Renal pelvis (tissue), 4 donors: ENCODE measurements around the gene ABAT. TPM values are rescaled to one million over a fixed set of nuclear protein-coding genes. Genes with fewer than 3 reads are reported as not detected.
"Not testable (repeated sequence)": the region's sequence is repeated elsewhere in the genome, so short reads cannot be mapped to it uniquely, and the experiment has no call there.

Experiments used
- DNase-seq: peaks from one replicate; pipeline ENCODE4 v3.0.0-alpha.2; 2013
- polyA plus RNA-seq, 3 donors: library from polyadenylated mRNA; unstranded; fragments of 120-200 nt; gene quantifications; one replicate each; pipeline ENCODE4 v1.2.1, GENCODE V29; 2013; ENCODE audit not compliant: insufficient read length in 3 of 3

The ABAT gene
- polyA plus RNA-seq, 3 donors = 61.1 to 79.8 (median 66.7) TPM

DNA sequence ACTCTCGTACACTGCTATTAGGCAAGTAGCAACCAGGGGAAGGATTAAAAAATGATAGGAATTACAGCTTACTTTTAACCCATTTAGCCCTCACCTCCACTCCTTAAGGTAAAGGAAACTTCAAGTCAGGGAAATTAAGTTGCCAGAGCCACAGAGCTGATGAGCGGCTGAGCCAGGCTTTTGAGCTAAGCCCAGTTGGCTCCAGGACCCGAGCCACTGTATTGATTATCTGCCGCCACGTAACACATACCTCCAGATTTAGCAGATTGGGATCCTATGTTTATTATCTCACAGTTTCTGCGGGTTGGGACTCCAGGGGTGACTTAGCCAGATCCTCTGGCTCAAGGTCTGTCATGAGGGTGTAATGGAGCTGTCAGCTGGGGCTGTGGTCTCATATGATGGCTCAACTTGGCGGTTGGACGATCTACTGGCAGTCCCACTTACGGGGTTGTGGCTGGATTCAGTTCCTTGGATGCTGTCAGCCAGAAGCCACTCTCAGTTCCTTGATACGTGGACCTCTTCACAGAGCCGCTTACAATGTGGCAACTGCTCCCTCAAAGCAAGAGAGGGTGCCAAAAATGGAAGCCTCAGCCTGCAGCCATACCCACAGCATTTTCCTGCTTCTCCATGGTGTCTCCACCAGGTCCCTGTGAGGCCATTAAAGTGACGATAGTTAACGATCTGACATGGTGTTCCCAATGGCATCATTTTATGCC is 65.7 kb downstream of the ABAT start:
- DNase-seq = no peak

DNA sequence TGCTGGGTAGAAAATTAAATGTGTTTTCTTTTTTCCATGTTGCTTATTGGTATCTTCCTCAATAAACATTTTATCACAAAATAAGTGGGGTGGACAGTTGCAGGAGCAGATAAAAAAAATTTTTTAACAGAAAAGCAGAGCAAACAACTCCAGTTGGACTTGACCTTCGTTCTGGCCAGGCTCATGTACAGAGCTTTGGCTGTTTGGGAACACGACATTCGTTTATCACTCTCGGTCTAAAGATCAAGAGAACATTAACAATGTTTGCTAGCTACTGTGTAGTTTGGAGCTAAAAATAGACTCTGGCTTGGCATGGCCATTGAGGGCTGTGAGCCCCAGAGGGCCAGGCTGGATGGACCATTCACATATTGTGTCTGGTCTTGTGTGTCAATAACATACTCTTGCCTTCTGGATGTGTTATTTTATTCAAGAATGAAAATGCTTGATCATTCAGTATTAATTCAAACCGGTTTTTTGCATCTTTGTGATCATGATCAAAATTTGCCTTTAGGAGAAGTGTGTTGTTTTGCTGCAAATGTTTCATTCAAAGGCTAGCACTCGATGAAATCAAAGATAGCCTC is 66.4 kb downstream of the ABAT start:
- no peak for DNase-seq

DNA sequence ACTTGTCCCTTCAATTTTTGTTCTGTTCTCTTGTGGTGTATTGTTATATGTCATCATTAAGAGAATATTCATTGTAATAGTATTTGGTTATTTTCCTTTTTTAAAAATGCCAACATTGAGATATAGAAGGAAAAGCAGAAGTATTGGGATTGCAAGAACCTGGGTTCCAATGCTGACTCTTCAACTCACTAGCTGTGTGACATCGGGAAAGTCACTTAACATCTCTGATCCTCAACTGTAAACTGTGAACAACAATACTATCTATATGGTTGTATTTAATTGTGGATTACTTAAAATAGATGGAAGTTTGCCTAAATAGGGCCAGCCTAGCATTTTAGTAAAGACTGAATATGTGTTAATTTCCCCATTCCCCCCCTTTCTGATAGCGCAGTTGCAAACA is 67.2 kb downstream of the ABAT start:
- no peak for DNase-seq

DNA sequence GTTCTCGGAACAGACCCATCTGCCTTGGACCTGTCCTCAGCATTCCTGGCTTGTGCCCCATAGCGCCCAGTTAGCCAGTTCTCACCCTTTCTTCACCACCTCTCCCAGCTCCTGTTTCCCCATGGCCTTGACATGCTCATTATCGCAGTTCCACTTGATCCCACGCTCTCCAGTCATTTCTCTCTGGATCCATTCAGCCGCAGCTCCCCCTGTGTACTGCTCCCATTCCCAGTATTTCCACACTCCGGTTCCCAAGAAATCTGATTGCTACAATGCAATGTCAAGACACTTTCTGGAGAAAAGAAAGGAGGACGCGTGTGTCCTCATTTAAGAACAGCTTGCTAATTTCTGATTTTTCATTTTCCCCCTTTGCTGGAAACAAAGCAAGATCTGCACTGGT is 67.7 kb downstream of the ABAT start:
- DNase-seq = no peak

DNA sequence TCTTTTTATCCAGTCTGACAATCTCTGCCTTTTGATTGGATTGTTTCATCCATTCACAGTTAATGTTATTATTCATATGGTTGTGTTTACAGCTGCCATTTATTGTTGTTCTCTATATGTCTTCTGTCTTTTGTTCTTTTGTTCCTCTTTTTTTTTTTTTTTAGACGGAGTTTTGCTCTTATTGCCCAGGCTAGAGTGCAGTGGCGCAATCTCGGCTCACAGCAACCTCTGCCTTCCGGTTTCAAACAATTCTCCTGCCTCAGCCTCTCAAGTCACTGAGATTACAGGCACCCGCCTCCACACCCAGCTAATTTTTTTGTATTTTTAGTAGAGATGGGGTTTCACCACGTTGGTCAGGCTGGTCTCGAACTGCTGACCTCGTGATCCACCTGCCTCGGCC is 74.5 kb downstream of the ABAT start:
- DNase-seq = not testable (repeated sequence)

DNA sequence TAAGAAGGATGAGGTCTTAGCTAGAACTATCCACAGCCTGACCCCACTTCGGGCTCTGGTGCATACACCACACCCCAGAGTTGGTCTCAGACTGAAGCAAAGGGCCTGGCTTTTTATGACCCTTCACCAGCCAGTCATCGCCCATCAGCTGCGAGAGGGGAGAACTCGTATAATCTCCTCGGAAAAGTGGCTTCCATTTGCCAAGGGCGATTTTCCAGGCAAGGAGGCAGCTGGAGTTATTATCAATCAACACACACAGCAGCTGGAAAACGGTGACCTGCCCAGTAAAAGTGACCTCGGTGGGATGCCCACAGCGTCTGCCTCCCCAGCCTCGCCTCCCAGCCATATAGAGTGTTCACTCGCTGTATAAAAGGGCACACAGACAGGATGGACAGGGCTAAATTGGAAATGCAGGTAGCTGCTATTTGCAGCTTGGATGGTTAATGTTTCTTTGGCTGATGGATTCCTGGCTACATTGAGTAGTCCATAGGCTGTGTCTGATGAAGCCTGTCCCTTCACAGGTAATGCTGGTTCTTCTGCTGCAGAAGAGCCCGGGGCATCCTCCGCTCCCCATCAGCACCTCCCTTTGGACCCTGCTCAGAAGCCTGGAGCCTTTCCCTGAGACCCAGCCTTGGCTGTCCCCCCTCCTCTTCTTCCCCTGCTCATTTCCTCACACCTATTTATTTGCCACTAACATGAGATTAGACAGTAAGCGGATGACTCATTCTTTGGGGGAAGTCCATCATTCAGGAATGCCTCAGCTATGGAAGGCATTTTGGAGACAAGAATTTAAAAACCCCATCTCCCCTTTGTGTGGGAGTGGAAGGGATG is 77.3 kb downstream of the ABAT start:
- DNase-seq = no peak

DNA sequence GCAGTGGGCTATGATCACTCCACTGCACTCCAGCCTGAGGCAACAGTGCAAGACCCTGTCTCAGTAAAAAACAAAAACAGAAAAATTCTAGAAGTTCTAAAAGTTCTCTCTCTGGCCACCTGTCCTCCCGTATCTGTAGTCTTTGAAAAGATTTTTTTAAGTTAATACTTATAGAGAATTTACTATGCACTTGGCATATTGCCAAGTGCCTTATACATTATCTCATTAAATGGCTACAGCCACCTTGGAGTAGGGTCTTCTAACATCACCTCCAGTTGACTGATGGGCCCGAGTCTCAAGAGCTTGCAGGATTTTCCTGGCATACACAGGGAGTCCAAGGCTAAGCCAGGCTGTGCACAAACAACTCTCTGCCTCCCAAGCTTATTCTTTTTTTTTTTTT is 78.3 kb downstream of the ABAT start:
- no peak for DNase-seq

DNA sequence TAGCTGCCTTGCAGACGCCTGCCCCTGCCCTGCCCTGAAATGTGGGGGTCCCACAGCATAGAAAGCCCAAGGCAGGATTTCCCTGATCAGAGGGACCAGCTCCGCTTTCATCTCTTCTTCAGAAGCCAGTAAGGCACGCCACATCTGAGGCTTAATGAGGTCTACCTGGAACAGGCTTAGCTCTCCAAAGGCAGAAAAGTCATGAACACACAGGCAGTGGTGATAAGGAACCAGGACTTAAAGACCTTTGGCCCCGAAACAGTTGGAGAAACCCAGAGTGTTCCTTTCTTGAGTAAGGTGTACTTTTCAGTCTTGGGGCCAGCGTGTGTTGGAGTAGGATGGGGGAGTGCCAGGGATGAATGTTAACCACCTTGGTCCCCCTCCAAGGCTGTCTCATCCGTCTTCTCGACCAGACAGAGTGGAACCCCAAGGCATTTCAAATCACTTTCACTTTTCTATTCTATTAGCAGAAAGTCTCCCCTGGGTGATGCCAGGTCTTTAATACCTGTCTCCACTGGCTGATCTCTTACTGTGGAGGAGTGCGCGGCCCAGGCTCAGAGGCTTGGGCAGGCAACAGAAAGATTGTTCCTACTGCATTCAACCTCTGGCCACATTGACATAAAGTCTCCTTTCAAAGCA is 79.1 kb downstream of the ABAT start:
- no peak for DNase-seq

DNA sequence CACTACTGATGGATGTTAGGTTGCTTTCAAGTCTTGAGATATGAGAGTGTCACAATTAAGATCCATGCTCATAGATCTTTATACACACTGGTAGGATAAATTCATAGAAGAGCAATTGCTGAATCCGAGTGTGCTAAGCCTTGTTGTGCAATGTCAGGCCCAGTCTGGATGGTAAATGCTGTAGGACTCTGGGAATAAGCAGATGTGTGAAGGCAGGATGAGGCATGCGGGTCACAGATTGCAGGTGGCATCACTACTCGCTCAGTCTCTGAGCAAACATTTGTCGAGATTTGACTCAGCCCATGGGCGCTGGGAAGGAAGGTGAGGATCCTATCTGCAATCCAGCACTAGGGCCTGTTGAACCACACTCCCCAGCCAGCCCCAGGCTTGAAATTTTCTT is 82.3 kb downstream of the ABAT start:
- no peak for DNase-seq

DNA sequence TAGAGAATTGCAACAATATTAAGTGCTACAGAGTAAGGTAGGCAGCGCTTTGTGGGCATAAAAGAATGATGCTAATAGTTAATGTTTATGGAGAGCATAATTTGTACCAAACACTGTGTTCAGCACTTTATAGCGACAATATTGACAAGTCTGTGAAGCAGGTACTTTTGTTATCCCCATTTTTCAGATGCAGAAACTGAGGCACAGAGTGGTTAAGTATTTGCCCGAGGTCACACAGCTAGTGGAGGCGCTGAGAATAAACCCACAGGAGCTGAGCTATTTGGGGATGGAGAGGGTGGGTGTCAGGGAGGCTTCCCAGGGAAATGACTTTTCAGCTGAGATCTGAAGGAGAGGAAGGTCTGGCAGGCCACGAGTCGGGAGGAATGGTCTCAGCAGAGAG is 83.6 kb downstream of the ABAT start:
- DNase-seq = no peak

DNA sequence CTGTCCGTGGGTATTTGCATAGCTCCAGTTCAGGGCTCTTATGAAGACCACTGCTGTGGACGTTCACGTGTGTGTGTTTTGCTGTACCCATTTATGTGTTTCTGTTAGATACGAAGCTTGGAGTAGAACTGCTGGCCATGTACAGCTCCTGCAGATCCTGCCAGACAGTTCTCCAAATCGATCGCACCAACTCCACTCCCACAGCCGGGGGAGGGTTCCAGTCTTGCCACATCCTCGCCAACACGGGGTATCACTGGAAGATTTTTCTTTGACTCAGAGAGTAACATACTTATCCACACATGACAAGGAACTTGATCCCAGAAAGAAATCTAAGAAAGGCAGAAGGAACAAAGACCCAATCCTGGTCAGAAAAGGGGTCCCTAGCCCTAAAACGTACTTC is 85.6 kb downstream of the ABAT start:
- no peak for DNase-seq

DNA sequence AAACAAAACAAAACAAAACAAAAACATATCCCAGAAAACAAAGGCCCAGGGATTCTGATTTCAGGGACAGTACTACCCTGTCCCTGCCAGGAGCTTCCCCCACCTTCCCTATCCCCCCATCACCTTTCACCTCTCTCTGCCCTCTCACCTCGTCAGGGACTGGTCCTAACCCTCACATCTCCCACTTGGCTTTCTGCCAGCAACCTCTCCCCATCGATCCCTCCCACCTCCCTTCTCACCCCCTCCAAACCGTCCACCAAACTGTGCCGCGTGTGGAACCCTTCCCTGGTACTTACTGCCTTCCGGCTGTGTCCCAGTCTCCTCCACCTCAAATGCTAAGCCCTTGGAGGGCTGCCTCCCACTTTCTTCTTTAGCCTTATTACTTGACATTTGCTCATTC is 86.7 kb downstream of the ABAT start:
- no peak for DNase-seq

DNA sequence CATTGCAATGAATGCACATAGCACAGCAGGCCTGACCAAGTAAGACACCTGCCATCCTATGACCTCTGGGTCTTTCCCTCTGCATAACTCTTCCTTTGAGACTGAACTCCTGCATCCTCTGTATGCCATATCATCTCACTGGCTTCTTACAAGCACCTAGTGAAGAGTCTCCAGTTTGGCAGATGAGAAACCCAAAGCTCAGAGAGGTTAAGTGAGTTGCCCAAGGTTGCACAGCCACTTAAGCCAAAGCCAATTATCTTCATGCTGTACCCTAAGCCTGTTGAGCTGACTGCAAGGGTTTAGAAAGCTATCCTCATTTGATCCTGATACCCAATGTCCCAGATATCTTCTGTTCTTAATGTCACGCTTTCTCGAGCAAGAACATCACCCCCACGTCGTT is 87.8 kb downstream of the ABAT start:
- DNase-seq = no peak

DNA sequence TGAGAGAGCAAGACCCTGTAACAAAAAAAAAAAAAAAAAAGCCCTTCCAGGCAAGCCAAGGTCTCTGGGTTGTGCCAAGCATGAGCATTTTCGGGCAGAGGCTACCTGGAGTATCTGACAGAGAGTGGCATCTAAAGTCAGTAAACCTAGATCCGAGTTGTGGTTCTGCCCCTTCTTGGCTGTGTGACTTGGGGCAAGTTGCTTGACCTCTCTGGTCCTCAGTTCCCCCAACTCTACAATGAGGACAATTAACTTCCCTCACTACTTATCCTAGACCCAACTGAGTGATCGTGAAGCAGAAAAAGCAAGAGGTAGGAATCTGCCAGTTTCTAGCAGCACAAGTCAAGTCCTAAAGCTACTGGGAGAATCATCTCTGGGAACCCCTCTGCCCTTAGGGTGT is 88.7 kb downstream of the ABAT start:
- no peak for DNase-seq

DNA sequence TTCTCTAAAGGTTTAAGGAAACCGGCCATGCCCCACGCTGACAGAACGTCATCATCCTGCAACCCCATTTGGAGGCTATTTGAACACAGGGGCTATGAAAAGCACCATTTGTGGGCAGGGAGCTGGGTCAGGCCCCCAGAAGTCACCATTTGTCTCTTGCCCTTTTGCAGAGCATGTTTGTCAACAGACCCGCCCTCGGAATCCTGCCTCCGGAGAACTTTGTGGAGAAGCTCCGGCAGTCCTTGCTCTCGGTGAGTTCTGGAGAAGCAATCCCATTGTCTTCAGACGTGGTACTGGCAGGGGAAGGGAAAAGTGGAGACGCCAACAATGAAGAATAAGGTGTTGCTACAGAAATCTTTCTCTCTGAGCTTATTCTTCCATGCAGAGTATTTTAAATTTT is 89.5 kb downstream of the ABAT start:
- DNase-seq = no peak

DNA sequence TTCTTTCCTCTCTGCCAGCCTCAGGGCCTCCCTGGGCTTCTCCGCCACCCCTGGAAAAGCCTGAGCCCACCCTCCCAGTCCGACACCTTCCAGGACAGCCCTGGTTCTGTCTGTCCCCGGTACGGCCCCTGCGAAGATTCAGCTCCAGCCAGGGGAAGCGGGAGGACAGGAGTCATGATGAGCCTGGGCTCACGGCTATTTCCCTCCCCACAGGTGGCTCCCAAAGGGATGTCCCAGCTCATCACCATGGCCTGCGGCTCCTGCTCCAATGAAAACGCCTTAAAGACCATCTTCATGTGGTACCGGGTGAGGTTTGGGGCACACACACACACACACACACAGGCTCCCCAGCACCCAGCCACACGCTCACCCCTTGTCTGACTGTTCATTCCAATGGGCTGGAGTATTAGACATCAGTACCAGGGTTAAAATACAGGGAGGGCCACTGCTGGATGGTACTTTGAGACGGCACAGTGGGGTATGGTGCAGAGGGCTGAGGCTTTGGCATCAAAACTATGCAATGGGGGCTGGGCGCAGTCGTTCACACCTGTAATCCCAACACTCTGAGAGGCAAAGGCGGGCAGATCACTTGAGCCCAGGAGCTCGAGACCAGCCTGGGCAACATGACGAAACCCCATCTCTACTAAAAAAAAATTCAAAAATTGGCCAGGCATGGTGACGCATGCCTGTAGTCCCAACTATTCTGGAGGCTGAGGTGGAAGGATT is 90.3 kb downstream of the ABAT start:
- DNase-seq = no peak

DNA sequence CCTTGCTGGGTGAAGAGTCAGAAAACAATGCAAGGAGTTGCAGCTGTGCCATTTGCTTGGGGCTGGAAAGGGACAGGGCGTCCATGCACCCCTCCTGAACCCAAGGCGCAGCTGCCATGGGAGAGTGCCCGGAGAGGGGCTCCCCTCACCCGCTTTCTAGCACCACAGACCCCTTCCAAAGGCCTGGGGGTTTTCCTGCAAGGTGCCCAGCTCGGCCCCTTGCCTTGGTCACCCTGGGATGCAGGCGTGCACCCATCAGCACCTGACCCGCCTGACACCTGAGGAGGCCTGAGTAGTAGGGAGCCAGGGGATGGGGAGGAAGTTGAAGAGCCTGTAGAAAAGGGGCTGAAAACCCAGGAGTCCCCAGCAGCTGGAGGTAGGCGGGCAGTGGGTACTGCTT is 92.8 kb downstream of the ABAT start:
- DNase-seq = no peak

DNA sequence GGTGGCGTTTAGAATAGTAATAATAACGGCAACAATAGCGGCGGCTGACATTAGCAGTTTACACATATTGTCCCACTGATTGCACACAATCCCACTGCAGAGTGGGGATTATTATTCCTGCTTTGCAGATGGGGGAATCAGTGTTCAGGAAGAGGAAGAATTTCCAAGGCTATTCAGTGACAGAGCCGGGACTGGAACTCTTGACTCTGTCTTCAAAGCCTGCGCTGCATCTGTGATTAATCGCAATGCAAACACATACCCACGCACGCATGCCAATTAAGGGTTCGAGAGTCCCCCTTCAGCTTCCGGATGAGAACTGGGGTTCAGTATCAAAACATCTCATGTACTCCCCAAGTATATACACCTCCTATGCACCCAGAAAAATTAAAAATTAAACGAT is 93.9 kb downstream of the ABAT start:
- no peak for DNase-seq

DNA sequence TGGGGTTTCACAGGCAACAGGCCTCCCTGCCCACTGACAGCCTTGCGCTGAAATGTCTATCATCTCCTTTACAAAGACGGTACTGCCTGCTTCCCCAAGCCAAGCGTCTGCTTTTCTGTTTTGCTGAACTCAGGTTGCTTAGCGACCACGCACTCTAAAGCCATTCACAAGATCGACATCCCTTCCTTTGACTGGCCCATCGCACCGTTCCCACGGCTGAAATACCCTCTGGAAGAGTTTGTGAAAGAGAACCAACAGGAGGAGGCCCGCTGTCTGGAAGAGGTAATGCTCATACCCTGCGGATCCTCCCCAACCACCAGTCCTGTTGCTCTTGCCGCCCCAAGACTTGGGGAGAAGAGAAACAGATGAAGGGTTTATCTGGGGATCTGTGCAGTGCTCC is 94.3 kb downstream of the ABAT start:
- DNase-seq = no peak

DNA sequence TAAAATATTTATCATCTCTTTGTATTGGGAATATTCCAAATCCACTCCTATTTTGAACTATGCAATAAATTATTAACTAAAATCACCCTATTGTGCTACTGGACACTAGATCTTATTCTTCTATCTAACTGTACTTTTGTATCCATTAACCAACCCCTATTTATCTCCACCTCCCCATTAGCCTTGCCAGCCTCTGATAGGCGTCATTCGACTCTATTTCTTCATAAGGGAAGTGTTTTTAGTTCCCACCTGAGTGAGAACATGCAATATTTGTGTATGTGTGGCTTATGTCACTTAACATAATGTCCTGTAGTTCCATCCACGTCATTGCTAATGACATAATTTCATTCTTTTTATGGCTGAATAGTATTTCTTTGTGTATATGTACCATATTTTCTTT is 99.1 kb downstream of the ABAT start:
- DNase-seq = no peak

DNA sequence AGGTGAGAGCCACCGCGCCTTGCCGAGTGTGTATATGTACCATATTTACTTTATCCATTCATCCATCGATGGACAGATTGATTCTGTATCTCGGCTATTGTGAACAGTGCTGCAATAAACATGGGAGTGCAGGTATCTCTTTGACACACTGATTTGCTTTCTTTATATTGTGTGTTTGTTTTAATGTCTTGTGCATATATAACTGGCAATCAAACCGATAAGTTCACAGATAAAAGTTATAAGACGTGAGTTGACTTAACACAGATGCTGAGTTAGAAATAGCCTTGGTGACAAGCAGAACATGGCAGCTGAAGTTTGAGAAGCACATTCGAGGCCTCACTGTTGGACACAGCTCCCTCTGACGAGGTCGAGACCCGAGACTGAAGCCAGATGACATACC is 99.8 kb downstream of the ABAT start:
- no peak for DNase-seq

DNA sequence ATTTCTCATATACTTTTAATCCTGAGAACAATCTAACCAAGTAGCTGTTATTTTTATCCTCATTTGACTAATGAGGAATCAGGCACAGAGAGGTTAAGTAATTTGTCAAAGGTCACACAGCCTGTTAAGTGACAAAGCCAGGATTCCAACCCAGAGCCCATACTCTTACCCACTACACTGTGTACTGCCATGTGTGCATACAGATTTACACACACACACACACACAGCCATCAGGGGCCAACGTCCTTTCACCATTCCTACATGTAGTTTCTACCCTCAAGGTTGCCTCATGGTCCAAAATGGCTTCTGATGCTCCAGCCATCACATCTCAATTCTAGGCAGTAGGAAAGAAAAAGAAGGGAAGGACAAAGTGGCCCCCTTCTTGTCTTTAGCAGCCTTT is 100.9 kb downstream of the ABAT start:
- DNase-seq = no peak
